Jurkat, Clone E6-1 (cell line): Measurements from ENCODE around the gene C3orf22.

Experiments used
- DNase-seq: peaks from one replicate; pipeline ENCODE4 v3.0.0-alpha.2; 2011; ENCODE audit warnings: low read depth, low spot score
- H3K4me3 ChIP-seq: 2 replicates; pipeline ENCODE4 v1.5.1; 2011; ENCODE audit warnings: mild to moderate bottlenecking, low read length, control low read depth, moderate library complexity

C3orf22 gene

DNA sequence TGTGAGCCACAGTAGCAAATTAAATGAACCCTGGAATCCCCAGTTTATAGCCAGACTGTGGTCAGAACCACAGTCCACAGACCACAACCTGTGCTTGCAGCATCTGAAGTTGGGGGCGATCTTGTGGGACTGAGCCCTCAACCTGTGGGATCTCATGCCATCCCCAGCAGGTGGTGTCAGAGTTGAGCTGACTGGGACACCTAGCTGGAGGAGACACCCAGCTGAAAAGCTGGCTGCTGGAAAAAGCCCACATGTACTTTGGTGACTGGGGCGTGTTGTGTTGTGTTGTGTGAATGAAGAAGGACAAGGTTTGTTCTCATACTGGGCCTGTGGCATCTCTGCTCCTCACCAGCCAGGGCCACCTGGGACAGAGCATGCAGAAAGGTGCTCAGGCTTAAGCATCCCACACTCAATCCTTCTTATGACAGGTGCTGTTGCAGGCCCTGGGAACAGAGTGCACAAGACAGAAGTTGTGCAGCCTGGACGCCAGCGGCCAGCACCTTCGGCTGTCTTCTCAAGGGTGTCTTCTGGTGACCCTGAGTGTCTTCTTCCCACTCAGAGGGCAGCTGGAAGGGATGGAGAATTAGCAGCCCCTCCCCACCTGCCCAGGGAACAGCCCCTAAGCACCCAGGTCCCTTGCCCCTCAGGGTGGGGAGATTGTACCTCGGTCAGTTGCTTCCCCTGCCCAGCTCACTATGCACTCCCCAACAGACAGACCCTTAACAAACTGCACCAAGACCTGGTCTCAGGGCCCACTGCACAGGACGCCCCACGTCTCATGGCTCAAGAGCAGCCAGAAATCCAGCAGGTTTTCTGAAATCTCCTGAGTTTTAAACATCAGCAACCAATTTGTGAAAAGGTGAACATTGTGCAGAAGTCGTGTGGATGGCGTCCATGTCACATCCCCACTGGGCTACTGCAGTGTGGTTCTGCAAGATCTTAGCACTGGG lies 39.0 kb downstream of the C3orf22 start:
- peak; percentile 50 for DNase-seq
- H3K4me3 ChIP-seq, result no peak overlapping the region

DNA sequence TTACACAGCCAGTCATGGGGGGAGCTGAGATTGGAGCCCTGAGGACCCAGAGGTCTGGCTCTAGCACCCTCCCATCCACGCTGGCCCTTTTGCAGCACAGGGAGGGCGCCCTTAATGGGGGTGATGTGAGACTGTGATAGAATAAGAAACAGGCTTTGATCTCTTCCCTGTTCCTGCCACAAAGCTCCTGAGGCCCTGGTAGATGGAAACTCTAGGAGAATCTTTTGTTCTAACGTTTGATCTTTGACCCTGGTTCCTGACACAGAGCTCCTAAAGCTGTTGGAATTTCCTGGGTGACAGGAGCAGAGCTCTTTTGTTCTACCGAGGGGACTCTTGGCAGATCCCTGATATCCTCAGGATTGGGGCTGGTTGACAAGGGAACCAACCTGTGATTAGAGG lies 40.0 kb downstream of the C3orf22 start:
- no peak for DNase-seq
- H3K4me3 ChIP-seq, result no peak overlapping the region

- no peak overlapping the region for H3K4me3 ChIP-seq
- DNase-seq, result no peak
Observed at GRCh38 chr3:126517986-126518778, 40.5 kb downstream of the C3orf22 start.

GRCh38 chr3:126517291-126517951 lies 41.3 kb downstream of the C3orf22 start, which contains the start of gene UROC1:
Gene UROC1, minus strand, starts transcription at chr3:126517773. Its CDS starts 54 bp downstream, at chr3:126517719.
- no peak within 1 kb of the TSS for H3K4me3 ChIP-seq
- no peak for DNase-seq

GRCh38 chr3:126516936-126517290 lies 41.8 kb downstream of the C3orf22 start:
- DNase-seq, result no peak
- no peak overlapping the region for H3K4me3 ChIP-seq

- no peak overlapping the region for H3K4me3 ChIP-seq
- DNase-seq, result no peak
Observed at GRCh38 chr3:126516152-126516935, 42.4 kb downstream of the C3orf22 start.

- DNase-seq, result no peak
- H3K4me3 ChIP-seq, result no peak overlapping the region
Observed at GRCh38 chr3:126515066-126515706, 43.5 kb downstream of the C3orf22 start.

DNA sequence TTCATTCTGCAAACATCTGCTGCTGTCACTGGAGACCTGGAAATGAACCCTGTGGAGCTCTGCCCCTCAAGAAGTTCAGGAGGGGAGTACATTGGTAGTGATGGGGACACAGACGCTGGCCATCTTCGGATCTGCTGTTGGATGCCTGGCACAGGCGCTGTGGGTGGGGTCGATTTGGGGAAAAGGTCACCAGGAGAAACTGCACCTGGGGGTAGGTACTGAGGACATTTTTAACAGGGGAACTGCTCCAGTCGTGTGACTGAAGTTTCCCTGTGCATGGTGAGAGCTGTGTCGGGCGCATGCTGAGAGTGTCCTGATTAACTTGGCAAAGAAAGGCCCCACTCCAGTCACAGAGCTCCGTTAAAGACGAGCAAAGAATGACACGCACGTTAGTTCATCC lies 44.6 kb downstream of the C3orf22 start:
- H3K4me3 ChIP-seq, result no peak overlapping the region
- DNase-seq, result no peak

- no peak for DNase-seq
Observed at GRCh38 chr3:126512916-126513650, 45.6 kb downstream of the C3orf22 start.

DNA sequence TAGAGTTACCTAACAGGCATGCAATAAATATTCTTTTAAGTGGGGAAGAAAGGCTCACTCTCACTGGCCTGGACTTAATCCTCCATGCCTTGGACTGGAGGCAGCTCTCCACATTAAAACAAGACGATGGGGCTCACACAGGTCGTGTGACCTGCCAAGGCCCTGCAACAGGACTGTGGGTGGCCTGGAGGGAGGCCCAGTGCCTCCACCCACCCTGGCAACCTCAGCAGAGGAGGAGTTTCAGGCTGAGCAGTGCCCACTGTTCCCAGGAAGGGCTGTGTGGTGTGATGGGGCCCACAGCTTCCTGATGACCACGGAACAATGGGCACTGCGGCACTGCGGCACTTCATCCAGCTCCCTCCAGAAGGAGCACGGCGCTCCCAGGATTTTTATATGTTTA lies 46.7 kb downstream of the C3orf22 start:
- no peak for DNase-seq
- no peak overlapping the region for H3K4me3 ChIP-seq

More at GRCh38 chr3:126512916-126513650, 45.6 kb downstream of the C3orf22 start:
- H3K4me3 ChIP-seq, result no peak overlapping the region

DNA sequence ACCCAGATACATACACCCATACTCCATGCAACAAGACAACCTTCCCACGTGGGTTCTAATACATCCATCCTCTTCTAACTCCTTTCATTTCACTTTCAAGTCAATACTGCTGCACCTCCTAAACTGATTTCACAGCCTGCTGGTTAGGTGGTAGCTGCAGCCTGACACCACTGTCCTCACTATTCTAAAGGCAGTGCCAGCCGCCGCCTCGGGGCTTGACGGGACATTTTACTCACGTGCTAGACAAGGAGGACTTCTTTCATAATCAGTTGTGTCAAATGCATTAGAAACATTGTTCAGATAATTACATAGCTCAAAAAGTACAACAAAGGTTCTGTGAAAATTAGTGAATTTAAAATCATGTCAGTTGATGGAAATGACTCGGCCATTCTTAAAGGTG lies 47.4 kb downstream of the C3orf22 start:
- no peak for DNase-seq
- H3K4me3 ChIP-seq, result no peak overlapping the region

DNA sequence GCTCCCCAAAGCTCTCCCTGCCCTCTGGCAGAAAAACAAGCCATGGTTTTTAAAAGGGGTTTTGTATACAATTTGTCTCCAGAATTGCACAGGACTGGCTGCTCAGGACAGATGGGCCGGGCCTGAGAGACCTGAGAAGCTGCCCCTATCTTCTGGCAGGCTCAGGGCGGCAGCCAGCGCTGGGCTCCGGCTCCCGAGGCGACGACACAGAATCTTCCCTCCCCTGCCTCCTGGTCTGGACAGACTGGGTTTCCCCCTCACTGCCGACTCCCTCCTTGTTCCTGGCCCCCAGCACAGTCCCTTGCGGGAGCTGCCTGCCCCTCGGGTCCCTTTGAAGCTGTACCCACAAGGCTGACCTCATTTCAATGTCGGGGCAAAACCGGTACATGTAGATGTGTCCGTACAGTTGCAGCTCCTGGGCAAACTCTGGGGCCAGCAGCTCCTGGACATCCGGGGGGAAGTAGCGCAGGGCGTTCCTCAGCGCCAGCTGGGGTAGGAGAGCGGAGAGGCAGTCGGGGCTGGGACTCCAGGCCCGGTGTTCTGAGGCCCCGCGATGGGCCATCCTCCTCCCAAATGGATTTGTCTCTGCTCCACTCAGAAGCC lies 48.3 kb downstream of the C3orf22 start:
- DNase-seq, result no peak
- no peak overlapping the region for H3K4me3 ChIP-seq

- no peak for DNase-seq
- no peak overlapping the region for H3K4me3 ChIP-seq
Observed at GRCh38 chr3:126509597-126510307, 49.0 kb downstream of the C3orf22 start.

- no peak overlapping the region for H3K4me3 ChIP-seq
- DNase-seq, result no peak
Observed at GRCh38 chr3:126508564-126508964, 50.2 kb downstream of the C3orf22 start.

GRCh38 chr3:126507886-126508285 lies 50.8 kb downstream of the C3orf22 start:
- H3K4me3 ChIP-seq, result no peak overlapping the region
- no peak for DNase-seq

- no peak overlapping the region for H3K4me3 ChIP-seq
- DNase-seq, result no peak
Observed at GRCh38 chr3:126503701-126504100, 55.0 kb downstream of the C3orf22 start.

GRCh38 chr3:126502656-126503055 lies 56.1 kb downstream of the C3orf22 start:
- no peak overlapping the region for H3K4me3 ChIP-seq
- no peak for DNase-seq
